Loucy (cell line): Measurements from ENCODE around the gene NNAT.

ENCODE experiments used
- H2AFZ ChIP-seq: fragments of 200-600 bp; sonication (generic); 2 replicates; pipeline ENCODE4 v1.6.0; 2016; ENCODE audit warnings: antibody characterized with exemption, mild to moderate bottlenecking, low read length, moderate library complexity
- H3F3A ChIP-seq: fragments of 200-600 bp; 2 replicates; pipeline ENCODE4 v1.6.0; 2016; ENCODE audit warnings: antibody characterized with exemption, low read depth, mild to moderate bottlenecking
- H3K27me3 ChIP-seq: fragments of 200-600 bp; sonication (generic); 2 replicates; pipeline ENCODE4 v1.6.1; 2014; ENCODE audit warnings: low read length, mild to moderate bottlenecking; ENCODE audit not compliant: insufficient read depth, poor library complexity, severe bottlenecking
- H3K36me3 ChIP-seq: fragments of 200-600 bp; sonication (generic); 2 replicates; pipeline ENCODE4 v1.6.1; 2016; ENCODE audit warnings: low read length; ENCODE audit not compliant: insufficient read depth
- H3K4me1 ChIP-seq: fragments of 200-600 bp; sonication (generic); 2 replicates; pipeline ENCODE4 v1.5.1; 2014; ENCODE audit warnings: low read length, mild to moderate bottlenecking; ENCODE audit not compliant: insufficient read depth, poor library complexity, severe bottlenecking
- H3K4me2 ChIP-seq: fragments of 200-600 bp; sonication (generic); 2 replicates; pipeline ENCODE4 v1.6.0; 2014; ENCODE audit warnings: antibody characterized with exemption, low read length, low read depth, mild to moderate bottlenecking; ENCODE audit not compliant: poor library complexity, severe bottlenecking
- H3K4me3 ChIP-seq: fragments of 200-600 bp; sonication (generic); 2 replicates; pipeline ENCODE4 v1.5.1; 2014; ENCODE audit warnings: low read length, mild to moderate bottlenecking, mixed read lengths; ENCODE audit not compliant: poor library complexity, severe bottlenecking
- H3K79me2 ChIP-seq: fragments of 200-600 bp; sonication (generic); 2 replicates; pipeline ENCODE4 v1.6.1; 2014; ENCODE audit warnings: low read length; ENCODE audit not compliant: insufficient read depth
- H3K9ac ChIP-seq: fragments of 200-600 bp; sonication (generic); 2 replicates; pipeline ENCODE4 v1.6.0; 2014; ENCODE audit warnings: mild to moderate bottlenecking, low read depth, low read length, moderate library complexity; ENCODE audit not compliant: poor library complexity, severe bottlenecking
- H3K9me2 ChIP-seq: fragments of 200-600 bp; sonication (generic); replicated peaks from 2 replicates; pipeline ENCODE4 v1.6.1; 2016; ENCODE audit warnings: low read depth, low read length, mixed read lengths
- H3K9me3 ChIP-seq: fragments of 200-600 bp; sonication (generic); 2 replicates; pipeline ENCODE4 v1.6.1; 2014; ENCODE audit warnings: mild to moderate bottlenecking, antibody characterized with exemption, low read length, low read depth; ENCODE audit not compliant: insufficient read depth
- H4K20me1 ChIP-seq: fragments of 200-600 bp; sonication (generic); 2 replicates; pipeline ENCODE4 v1.6.0; 2014; ENCODE audit warnings: antibody characterized with exemption, low read length, mild to moderate bottlenecking; ENCODE audit not compliant: insufficient read depth, poor library complexity, severe bottlenecking
- EZH2phosphoT487 ChIP-seq: fragments of 200-600 bp; IDR thresholded peaks from 2 replicates; pipeline ENCODE4 v1.6.1; 2018; ENCODE audit warnings: antibody characterized with exemption, mild to moderate bottlenecking, moderate library complexity, borderline replicate concordance
- TF ChIP-seq, protein P1 (sequence below): fragments of 200-600 bp; sonication (generic); conservative IDR thresholded peaks from 2 replicates; pipeline ENCODE4 v1.5.1; 2014; ENCODE audit warnings: mild to moderate bottlenecking, antibody characterized with exemption, low read length

The NNAT gene

DNA sequence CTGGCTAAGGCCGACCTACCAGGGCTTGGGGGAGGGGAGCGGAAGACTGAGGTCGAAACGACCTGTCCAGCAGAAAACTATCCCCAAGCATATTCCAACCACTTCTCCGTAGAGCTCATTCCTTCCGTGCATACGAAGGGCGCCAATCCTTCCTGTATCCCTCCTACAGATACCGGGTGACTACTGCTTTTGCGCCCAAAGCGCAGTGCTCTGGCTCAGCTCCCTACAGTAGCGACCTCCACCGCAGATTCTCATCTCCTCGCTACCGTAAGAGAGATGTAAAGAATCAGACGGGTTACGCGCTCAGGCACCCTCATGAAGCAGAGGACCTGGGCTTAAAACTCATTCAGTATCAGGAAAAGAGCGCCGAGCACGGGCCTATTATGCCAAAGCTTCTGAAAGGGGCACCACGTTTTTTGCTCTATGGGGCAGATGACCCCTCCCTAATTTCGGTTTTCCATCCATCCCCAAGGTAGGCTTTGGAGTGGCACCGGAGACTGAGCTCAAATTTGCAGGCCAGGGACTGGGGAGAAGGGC, 563 bp upstream of the NNAT start:
- Histone ChIP-seq H3K9me2 (no peaks in the 10 kb centered on the region), H2AFZ (no peak overlapping the region), H3F3A (no peaks in the 10 kb centered on the region), H3K36me3 (peaks cover 16% of the 10 kb centered on the region; the same call in 1 of the 2 replicates), H3K4me3 (no peak overlapping the region), H3K9me3 (no peaks in the 10 kb centered on the region), H3K79me2 (peaks cover 63% of the 10 kb centered on the region), H3K4me1 (peaks cover 14% of the 10 kb centered on the region), H3K27me3 (no peaks in the 10 kb centered on the region), H4K20me1 (peaks cover 8% of the 10 kb centered on the region), H3K9ac (no peak overlapping the region), H3K4me2 (no peak overlapping the region)
- no peak for TF ChIP-seq EZH2phosphoT487
- TF ChIP-seq, protein P1, sequence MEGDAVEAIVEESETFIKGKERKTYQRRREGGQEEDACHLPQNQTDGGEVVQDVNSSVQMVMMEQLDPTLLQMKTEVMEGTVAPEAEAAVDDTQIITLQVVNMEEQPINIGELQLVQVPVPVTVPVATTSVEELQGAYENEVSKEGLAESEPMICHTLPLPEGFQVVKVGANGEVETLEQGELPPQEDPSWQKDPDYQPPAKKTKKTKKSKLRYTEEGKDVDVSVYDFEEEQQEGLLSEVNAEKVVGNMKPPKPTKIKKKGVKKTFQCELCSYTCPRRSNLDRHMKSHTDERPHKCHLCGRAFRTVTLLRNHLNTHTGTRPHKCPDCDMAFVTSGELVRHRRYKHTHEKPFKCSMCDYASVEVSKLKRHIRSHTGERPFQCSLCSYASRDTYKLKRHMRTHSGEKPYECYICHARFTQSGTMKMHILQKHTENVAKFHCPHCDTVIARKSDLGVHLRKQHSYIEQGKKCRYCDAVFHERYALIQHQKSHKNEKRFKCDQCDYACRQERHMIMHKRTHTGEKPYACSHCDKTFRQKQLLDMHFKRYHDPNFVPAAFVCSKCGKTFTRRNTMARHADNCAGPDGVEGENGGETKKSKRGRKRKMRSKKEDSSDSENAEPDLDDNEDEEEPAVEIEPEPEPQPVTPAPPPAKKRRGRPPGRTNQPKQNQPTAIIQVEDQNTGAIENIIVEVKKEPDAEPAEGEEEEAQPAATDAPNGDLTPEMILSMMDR: no peak

DNA sequence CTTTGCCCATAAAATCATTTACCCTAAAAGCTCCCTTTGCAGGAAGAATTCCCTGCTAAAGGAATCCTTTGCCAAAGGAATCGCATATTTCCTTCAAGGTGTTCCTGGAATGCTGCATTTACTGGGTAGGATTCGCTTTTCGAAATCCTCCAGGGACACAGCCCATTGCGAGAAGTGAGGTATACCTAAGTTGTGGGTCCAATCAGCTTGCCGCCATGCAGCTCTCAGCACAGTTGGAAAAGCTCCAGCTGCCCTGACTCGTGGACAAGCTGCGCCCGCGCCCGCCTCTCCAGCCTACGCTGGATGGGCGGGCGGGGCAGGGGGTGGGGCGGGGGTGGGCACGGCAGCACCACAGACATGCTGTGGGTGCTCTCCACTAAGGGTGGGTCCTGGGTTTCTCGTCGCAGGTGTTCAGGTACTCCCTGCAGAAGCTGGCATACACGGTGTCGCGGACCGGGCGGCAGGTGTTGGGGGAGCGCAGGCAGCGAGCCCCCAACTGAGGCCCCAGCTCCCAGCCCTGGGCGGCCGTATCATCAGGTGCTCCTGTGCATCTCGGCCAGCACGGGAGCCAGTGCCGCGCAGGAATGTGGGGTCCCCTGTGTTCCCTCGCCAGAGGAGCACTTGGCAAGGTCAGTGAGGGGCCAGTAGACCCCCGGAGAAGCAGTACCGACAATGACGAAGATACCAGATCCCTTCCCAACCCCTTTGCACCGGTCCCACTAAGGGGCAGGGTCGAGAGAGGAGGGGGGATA, 1.4 kb downstream of the NNAT start:
- Histone ChIP-seq H3K9me2 (no peaks in the 10 kb centered on the region), H3K9me3 (no peaks in the 10 kb centered on the region), H2AFZ (no peak overlapping the region), H3F3A (no peaks in the 10 kb centered on the region), H4K20me1 (peaks cover 28% of the 10 kb centered on the region), H3K4me1 (peaks cover 27% of the 10 kb centered on the region), H3K79me2 (peaks cover 81% of the 10 kb centered on the region), H3K9ac (no peak overlapping the region), H3K27me3 (no peaks in the 10 kb centered on the region), H3K4me2 (no peak overlapping the region), H3K36me3 (peaks cover 12% of the 10 kb centered on the region; the same call in 1 of the 2 replicates), H3K4me3 (no peak overlapping the region)
- TF ChIP-seq, protein P1: no peak
- TF ChIP-seq EZH2phosphoT487: no peak

DNA sequence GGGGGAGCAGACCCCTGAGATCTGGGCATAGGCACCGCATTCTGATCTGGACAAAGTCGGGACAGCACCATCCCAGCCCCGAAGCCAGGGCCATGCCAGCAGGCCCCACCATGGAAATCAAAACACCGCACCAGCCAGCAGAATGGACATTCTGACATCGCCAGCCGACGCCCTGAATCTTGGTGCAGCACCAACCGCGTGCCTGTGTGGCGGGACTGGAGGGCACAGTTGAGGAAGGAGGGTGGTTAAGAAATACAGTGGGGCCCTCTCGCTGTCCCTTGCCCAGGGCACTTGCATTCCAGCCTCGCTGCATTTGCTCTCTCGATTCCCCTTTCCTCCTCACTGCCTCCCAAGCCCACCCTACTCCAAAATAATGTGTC, 2.0 kb downstream of the NNAT start:
- Histone ChIP-seq H3K9me2 (no peaks in the 10 kb centered on the region), H3K9ac (no peak overlapping the region), H3K4me3 (no peak overlapping the region), H3K36me3 (peaks cover 6% of the 10 kb centered on the region; the same call in 1 of the 2 replicates), H3K4me1 (peaks cover 27% of the 10 kb centered on the region), H3K4me2 (no peak overlapping the region), H3F3A (no peaks in the 10 kb centered on the region), H3K9me3 (no peaks in the 10 kb centered on the region), H3K27me3 (no peaks in the 10 kb centered on the region), H2AFZ (no peak overlapping the region), H4K20me1 (peaks cover 28% of the 10 kb centered on the region), H3K79me2 (peaks cover 79% of the 10 kb centered on the region)
- TF ChIP-seq, protein P1: no peak
- no peak for TF ChIP-seq EZH2phosphoT487
